ENCODE measurements around the gene LDB2. TPM values are rescaled to one million over a fixed set of nuclear protein-coding genes. Genes with fewer than 3 reads are reported as not detected.

Gene LDB2
- total RNA-seq, 2 donors from 2014 or later: not detected

DNA sequence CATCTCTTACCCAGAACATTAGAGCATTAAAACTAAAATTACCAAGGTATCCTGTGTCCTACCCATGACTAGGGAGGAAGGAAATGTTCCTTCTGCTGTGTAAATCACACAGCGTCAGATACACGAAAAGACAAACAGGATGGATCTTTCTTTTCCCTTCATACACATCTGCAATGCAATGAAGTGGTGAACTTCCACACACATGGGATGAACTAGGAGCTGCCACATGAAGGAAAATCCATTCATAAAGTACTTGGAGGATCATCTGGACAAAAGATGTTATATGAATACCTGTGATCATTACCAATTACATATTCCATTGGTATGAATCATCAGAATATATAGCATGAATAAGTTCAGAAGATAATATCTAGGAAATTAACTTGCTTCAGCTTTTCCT is 46.2 kb downstream of the LDB2 start:
- H3K27me3 Mint-ChIP-seq: no peaks in the 10 kb centered on the region
- DNase-seq: no peak
- H3K36me3 Mint-ChIP-seq (ENCODE audit: low read depth): no peaks in the 10 kb centered on the region
- no peaks in the 10 kb centered on the region for H3K9me3 ChIP-seq (ENCODE audit: control insufficient read depth, low read length, poor library complexity, severe bottlenecking)
- no peak overlapping the region for H3K4me3 Mint-ChIP-seq
- no peak overlapping the region for H3K27ac Mint-ChIP-seq
- no peak for ATAC-seq
- no peaks in the 10 kb centered on the region for H3K4me1 Mint-ChIP-seq

DNA sequence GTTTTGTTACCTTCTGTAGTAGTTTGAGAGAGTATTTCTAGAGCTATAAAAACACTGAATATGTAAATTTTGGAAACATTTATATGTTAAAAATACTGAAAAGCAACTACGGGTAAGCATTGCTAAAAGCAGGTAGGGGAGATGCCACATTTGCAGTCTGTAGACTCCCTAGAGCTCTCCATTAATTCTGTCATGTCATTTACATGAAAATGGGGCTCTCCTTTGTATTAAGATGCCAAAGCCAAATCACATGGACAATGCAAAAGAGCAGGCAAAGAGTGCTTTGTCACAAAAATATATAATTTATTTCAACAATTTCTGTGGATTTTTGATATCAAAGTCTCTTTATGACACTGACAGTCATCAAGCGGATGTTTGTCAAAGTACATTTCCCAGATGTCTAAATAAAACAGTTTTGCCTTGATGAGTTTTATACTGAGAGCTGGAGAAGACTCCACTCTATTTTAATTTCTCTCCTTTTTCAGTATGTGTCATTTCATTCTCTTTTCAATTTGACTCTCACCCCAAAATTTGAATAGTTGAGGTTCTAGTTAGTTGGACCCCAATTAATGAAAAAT is 51.8 kb downstream of the LDB2 start:
- Mint-ChIP-seq H3K4me3 (no peak overlapping the region), H3K27ac (no peak overlapping the region), H3K4me1 (no peaks in the 10 kb centered on the region), H3K27me3 (no peaks in the 10 kb centered on the region), H3K36me3 (ENCODE audit: low read depth) (peaks cover 3% of the 10 kb centered on the region)
- no peaks in the 10 kb centered on the region for H3K9me3 ChIP-seq (ENCODE audit: control insufficient read depth, low read length, poor library complexity, severe bottlenecking)
- DNase-seq (no peak), ATAC-seq (no peak)

DNA sequence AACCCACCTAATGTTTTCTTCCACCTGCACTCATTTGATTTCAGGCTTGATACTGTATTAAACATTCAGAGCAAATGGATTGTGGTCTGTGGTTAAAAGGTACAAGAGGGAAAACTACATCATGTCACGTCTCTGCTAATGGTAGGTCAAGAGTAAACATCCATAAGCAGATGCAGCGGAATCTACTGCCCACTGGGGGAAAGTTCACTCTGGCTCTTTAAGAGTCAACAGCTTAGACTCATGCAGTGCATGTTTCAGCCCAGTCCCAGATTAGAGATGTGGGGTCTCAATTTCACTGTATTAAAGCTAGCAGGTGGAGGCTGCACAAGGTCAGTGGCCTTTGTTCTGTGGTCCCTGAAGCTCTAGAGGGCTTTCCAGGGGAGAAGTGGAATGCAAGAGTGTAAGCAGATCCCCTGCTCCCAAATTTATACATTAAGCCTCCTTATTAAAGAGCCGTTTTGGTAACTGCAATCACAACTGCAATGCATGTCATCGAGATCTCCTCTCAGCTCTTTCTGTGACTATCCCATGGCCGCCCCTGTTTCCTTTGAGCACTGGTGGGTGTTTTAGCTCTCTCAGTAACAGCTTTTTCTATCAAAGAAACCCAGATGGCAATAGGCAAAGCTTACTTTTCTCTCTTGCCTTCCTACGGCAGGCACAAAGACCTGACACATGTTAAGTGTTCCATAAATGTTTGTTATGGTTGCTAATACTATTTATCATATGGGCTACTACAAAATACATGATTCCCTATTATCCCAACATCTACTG is 53.4 kb downstream of the LDB2 start:
- no peak for DNase-seq
- H3K27me3 Mint-ChIP-seq: no peaks in the 10 kb centered on the region
- H3K4me3 Mint-ChIP-seq: no peak overlapping the region
- no peak overlapping the region for H3K27ac Mint-ChIP-seq
- H3K36me3 Mint-ChIP-seq (ENCODE audit: low read depth): peaks cover 3% of the 10 kb centered on the region
- no peaks in the 10 kb centered on the region for H3K9me3 ChIP-seq (ENCODE audit: control insufficient read depth, low read length, poor library complexity, severe bottlenecking)
- H3K4me1 Mint-ChIP-seq: no peaks in the 10 kb centered on the region
- no peak for ATAC-seq

DNA sequence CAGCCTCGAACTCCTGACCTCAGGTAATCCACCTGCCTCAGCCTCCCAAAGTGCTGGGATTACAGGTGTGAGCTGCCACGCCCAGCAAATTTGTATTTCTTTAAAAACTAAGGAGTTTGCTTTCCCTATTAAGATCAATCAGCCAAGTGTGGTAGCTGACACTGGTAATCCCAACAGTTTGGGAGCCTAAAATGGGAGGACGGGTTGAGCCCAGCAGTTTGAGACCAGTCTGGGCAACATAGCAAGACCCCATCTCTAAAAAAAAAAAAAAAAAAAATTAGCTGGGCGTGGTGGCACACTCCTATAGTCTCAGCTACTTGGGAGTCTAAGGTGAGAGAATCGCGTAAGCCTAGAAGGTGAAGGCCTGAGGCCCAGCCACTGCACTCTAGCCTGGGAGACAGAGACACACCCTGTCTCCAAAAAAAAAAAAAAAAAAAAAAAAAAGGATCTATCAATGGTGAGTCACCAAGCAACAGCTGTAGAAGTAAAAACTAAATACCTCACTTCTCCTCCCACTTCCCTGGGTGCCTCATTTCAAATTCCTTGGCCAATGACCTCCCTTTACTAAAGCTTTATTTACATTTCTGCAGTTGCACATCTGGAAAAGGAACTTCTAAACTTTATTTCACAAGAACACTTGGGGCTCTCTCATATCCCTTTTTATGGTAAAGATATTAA is 54.5 kb downstream of the LDB2 start:
- H3K9me3 ChIP-seq (ENCODE audit: control insufficient read depth, low read length, poor library complexity, severe bottlenecking): no peaks in the 10 kb centered on the region
- Mint-ChIP-seq H3K4me1 (no peaks in the 10 kb centered on the region), H3K27me3 (no peaks in the 10 kb centered on the region), H3K27ac (no peak overlapping the region), H3K4me3 (no peak overlapping the region), H3K36me3 (ENCODE audit: low read depth) (peaks cover 3% of the 10 kb centered on the region)
- DNase-seq: no peak
- no peak for ATAC-seq

DNA sequence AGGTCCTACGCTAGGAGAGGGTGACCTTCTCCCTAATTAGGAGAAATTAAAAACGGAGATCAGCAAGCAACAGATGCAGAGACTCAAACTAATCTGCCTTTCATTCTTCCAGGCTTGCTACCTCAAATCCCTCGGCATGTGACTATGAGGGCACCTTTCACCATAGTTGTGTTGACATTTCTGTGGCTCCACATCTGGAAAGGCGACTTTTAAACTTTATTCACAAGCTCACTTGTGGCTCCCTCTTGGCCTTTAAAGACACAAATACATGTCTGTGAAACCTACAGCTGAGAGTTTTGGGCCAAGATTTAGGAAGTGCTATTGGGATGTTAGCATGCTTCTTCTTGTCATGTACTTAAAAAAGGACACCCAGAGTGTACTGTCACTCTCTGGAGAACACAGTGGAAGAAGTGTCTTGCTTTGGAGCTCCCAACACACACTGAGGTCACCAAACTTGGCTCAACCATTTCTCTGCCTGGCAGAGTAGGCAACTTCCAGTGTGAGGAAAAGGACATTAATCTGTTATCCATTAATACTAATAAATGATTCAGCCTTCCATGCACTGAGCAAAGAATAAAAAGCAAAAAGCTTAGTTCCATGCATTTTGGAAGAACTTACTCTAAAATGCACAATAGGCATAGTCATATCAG is 60.1 kb downstream of the LDB2 start:
- Mint-ChIP-seq H3K4me3 (no peak overlapping the region), H3K4me1 (no peaks in the 10 kb centered on the region)

DNA sequence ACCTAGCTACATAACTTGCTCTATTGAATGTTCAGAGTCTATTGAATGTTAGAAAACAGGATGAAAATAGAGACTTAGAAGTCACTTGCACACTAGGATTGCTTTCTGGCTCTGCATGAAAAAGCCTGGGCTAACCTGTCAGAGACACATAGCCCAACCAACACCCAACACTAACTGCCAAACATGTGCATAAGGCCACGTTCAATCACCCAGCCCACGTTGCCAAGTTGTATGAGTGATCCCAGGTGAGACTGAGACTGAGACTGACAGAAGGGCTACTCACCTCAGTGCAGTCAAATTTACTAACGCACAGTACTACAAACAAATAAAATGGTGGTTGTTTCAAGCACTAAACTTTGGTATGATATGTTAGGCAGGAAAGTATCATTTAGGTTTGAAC is 61.0 kb downstream of the LDB2 start:
- Mint-ChIP-seq H3K36me3 (ENCODE audit: low read depth) (no peaks in the 10 kb centered on the region), H3K27ac (no peak overlapping the region), H3K27me3 (no peaks in the 10 kb centered on the region), H3K4me1 (no peaks in the 10 kb centered on the region), H3K4me3 (no peak overlapping the region)
- no peak for ATAC-seq
- DNase-seq: no peak
- H3K9me3 ChIP-seq (ENCODE audit: control insufficient read depth, low read length, poor library complexity, severe bottlenecking): no peaks in the 10 kb centered on the region

More for the DNA sequence above, 60.1 kb downstream of the LDB2 start:
- no peaks in the 10 kb centered on the region for H3K9me3 ChIP-seq (ENCODE audit: control insufficient read depth, low read length, poor library complexity, severe bottlenecking)
- ATAC-seq (no peak), DNase-seq (no peak)
- Mint-ChIP-seq H3K36me3 (ENCODE audit: low read depth) (no peaks in the 10 kb centered on the region), H3K27ac (no peak overlapping the region), H3K27me3 (no peaks in the 10 kb centered on the region)

DNA sequence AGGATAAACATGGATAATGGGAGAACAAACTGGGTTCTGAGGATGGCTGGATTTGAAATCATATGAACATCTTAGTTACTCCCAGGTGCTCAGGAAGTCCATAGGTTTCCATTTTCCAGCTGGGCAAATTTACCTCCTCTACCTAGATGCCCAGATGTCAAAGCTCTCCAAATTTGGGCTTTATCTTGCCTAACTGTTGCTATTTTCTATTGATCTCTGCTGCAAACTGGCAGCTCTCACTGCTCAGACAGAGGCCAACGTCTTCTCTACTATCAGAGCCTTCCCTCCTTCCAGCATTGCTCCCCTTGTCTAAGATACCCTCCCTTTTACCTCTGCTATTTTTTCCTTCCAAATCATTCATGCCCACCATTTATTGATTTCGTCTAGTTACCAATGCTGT is 62.1 kb downstream of the LDB2 start:
- Mint-ChIP-seq H3K27ac (no peak overlapping the region), H3K36me3 (ENCODE audit: low read depth) (no peaks in the 10 kb centered on the region), H3K4me1 (no peaks in the 10 kb centered on the region), H3K4me3 (no peak overlapping the region), H3K27me3 (no peaks in the 10 kb centered on the region)
- DNase-seq (no peak), ATAC-seq (no peak)
- no peaks in the 10 kb centered on the region for H3K9me3 ChIP-seq (ENCODE audit: control insufficient read depth, low read length, poor library complexity, severe bottlenecking)

DNA sequence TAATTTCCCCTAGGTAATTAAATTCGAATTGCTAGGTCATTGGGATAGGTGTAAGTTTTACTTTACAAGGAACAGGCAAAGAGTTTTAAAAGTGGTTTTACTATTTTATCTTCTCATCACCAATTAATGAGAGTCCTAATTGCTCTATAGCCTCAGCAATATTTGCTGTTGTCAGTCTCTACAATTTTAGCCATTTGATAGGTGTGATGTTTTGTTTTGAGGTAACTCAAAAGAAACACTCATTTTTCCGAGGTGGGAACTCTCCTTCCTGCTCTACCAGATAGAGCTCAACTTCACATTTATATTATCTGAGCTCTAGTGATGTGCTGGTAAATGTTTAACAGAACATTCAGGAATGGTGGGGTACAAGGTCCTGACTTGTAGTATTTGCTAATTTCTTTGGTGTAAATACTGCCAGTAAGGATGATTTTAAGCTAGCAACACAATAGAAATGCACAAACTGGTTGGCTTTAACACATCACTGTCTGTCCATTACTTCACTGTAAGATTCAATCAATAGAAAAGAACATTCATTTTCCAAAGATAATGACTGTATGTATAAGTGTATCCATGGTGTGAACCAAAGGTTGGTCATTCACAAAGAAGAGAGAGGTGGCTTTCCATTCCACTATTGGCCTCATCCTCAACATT is 62.7 kb downstream of the LDB2 start:
- Mint-ChIP-seq H3K36me3 (ENCODE audit: low read depth) (no peaks in the 10 kb centered on the region), H3K4me1 (no peaks in the 10 kb centered on the region), H3K27ac (no peak overlapping the region), H3K27me3 (no peaks in the 10 kb centered on the region), H3K4me3 (no peak overlapping the region)
- DNase-seq (no peak), ATAC-seq (no peak)
- H3K9me3 ChIP-seq (ENCODE audit: control insufficient read depth, low read length, poor library complexity, severe bottlenecking): no peaks in the 10 kb centered on the region

DNA sequence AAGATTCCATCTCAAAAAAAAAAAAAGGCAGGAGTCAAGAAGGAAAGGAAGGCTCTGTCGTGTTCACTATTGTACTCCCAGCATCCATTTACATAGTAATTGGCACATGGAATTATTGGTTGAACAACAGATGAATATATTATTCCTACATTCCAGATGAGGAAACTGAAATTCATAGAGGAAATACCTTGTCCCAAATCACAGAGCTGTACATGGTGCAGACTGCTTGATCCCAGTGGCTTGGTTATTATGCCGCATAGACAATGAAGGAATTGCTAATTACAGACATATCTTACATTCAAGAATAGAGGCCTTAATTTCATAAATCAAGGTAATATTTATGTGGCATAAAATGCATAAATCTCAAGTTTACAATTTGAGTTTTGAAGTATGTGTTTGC is 63.6 kb downstream of the LDB2 start:
- no peak for DNase-seq
- H3K9me3 ChIP-seq (ENCODE audit: control insufficient read depth, low read length, poor library complexity, severe bottlenecking): no peaks in the 10 kb centered on the region
- no peak for ATAC-seq
- no peaks in the 10 kb centered on the region for H3K36me3 Mint-ChIP-seq (ENCODE audit: low read depth)
- H3K27ac Mint-ChIP-seq: no peak overlapping the region
- no peak overlapping the region for H3K4me3 Mint-ChIP-seq
- no peaks in the 10 kb centered on the region for H3K4me1 Mint-ChIP-seq
- no peaks in the 10 kb centered on the region for H3K27me3 Mint-ChIP-seq

DNA sequence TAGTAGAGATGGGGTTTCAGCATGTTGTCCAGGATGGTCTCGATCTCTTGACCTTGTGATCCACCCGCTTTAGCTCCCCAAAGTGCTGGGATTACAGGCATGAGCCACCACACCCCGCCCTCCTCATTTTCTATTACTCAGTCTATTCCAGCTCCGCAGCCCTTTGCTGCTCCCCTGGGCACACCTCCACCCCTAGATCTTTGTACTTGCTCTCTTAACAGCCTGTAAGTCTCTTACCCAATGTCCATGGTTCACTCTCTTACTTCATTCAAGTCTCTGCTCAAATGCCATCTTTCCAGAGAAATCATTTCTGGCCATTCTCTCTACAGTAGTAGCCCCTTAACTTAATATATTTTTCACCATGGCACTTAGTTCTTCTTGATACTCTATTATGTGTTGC is 64.7 kb downstream of the LDB2 start:
- Mint-ChIP-seq H3K27ac (no peak overlapping the region), H3K36me3 (ENCODE audit: low read depth) (no peaks in the 10 kb centered on the region)

DNA sequence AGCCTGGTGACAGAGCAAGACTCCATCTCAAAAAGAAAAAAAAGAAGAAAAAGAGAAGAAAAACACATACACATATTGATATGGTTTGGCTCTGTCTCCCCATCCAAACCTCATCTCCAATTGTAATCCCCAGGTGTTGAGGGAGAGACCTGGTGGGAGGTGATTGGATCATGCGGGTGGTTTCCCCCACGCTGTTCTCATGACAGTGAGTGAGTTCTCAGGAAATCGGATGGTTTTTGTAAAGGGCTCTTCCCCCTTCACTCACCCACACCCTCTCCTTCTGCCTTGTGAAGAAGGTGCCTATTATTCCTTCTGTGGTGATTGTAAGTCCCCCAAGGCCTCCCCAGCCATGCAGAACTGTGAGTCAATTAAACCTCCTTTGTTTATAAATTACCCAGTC is 68.4 kb downstream of the LDB2 start:
- H3K9me3 ChIP-seq (ENCODE audit: control insufficient read depth, low read length, poor library complexity, severe bottlenecking): no peaks in the 10 kb centered on the region
- Mint-ChIP-seq H3K36me3 (ENCODE audit: low read depth) (no peaks in the 10 kb centered on the region), H3K27ac (no peak overlapping the region), H3K4me3 (no peak overlapping the region), H3K4me1 (no peaks in the 10 kb centered on the region), H3K27me3 (no peaks in the 10 kb centered on the region)
- ATAC-seq: no peak
- DNase-seq: no peak

More for the DNA sequence above, 64.7 kb downstream of the LDB2 start:
- Mint-ChIP-seq H3K4me1 (no peaks in the 10 kb centered on the region), H3K27me3 (no peaks in the 10 kb centered on the region), H3K4me3 (no peak overlapping the region)
- DNase-seq: no peak
- no peak for ATAC-seq
- H3K9me3 ChIP-seq (ENCODE audit: control insufficient read depth, low read length, poor library complexity, severe bottlenecking): no peaks in the 10 kb centered on the region

DNA sequence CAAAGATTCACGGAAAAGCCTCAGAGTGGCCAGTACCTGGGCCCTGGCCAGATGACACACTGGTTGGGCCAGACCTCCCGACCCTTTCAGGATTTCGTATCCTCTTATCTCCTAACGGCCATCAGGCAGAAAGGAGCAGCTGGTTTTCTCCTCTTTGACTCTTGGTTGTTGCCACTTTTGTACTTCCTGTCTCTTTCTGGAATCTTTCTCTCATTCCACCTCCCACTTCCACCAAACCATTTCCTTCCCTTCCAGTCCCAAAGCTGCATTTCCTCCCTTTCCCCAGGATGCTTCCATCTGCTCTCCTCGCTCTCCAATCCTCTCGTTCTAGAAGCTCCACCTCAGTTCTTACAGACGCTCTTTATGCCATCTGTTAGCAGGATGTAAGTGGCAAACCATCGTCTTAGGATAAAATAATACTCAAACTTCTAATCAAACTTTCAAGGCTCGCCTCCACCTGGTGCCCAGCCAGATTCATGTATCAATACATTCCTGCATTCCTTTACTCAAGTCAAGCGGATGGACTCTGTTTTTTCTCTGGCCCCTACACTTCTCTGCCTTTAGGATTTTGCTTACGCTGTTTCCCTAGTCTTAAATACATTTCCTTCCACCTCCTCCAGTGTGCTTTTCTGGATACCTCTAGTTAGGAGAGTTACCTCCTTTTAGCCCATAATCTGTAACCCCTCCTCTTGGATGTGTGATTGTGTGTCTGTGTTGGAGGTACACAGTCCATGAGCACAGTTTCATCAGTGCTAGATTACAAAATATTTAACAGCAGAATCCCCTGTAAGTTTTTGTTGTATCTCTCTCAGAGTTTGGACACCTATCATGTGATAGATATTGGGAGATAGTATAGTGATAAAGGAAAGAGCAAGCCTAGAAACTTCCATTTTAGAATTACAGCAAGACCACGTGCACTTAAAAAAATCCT is 70.4 kb downstream of the LDB2 start:
- no peak overlapping the region for H3K27ac Mint-ChIP-seq
- ATAC-seq (no peak), DNase-seq (no peak)
- no peaks in the 10 kb centered on the region for H3K4me1 Mint-ChIP-seq
- H3K36me3 Mint-ChIP-seq (ENCODE audit: low read depth): no peaks in the 10 kb centered on the region
- H3K9me3 ChIP-seq (ENCODE audit: control insufficient read depth, low read length, poor library complexity, severe bottlenecking): no peaks in the 10 kb centered on the region
- H3K4me3 Mint-ChIP-seq: no peak overlapping the region
- no peaks in the 10 kb centered on the region for H3K27me3 Mint-ChIP-seq

Measured in T-helper 17 cell (primary cell).